ENCODE measurements around the gene TMEM106C.

TMEM106C gene

GRCh38 chr12:47970843-47971242 is 7.4 kb downstream of the TMEM106C start:
- TF ChIP-seq NFIC (IDR thresholded peaks at IDR 0.05), result no peak
- TF ChIP-seq, protein P1, sequence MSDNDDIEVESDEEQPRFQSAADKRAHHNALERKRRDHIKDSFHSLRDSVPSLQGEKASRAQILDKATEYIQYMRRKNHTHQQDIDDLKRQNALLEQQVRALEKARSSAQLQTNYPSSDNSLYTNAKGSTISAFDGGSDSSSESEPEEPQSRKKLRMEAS (IDR thresholded peaks at IDR 0.05), result no peak
- TF ChIP-seq TCF12 (IDR thresholded peaks at IDR 0.05; ENCODE audit: low read depth), result no peak
- TF ChIP-seq EGR1 (IDR thresholded peaks at IDR 0.05), result no peak
- no peak for TF ChIP-seq EP300 (IDR thresholded peaks at IDR 0.05; ENCODE audit: borderline replicate concordance)
- no peak for TF ChIP-seq YY1 (IDR thresholded peaks at IDR 0.05; ENCODE audit: low read depth)

- no peak for TF ChIP-seq TAF1 (IDR thresholded peaks at IDR 0.05; ENCODE audit: low read depth)
- TF ChIP-seq FOXM1 (IDR thresholded peaks at IDR 0.05; ENCODE audit: borderline replicate concordance, low read depth), result no peak
Measured at GRCh38 chr12:47972895-47973294, 9.5 kb downstream of the TMEM106C start.

- TF ChIP-seq TCF12 (IDR thresholded peaks at IDR 0.05; ENCODE audit: low read depth) (no peak), EP300 (IDR thresholded peaks at IDR 0.05; ENCODE audit: borderline replicate concordance) (no peak), ZBTB7A (IDR thresholded peaks at IDR 0.05; ENCODE audit: low read depth) (no peak), RAD21 (IDR thresholded peaks at IDR 0.05; ENCODE audit: low read depth) (no peak), NFIC (IDR thresholded peaks at IDR 0.05) (no peak), CEBPB (IDR thresholded peaks at IDR 0.05) (no peak), TEAD4 (IDR thresholded peaks at IDR 0.05) (no peak), YY1 (IDR thresholded peaks at IDR 0.05; ENCODE audit: low read depth) (no peak), CREB1 (IDR thresholded peaks at IDR 0.05; ENCODE audit: low read depth) (no peak), EGR1 (IDR thresholded peaks at IDR 0.05) (no peak), USF1 (IDR thresholded peaks at IDR 0.05) (no peak), TAF1 (IDR thresholded peaks at IDR 0.05; ENCODE audit: low read depth) (no peak), FOXM1 (IDR thresholded peaks at IDR 0.05; ENCODE audit: borderline replicate concordance, low read depth) (no peak)
- TF ChIP-seq, protein P1 (IDR thresholded peaks at IDR 0.05), result no peak
- TF ChIP-seq, protein P2, sequence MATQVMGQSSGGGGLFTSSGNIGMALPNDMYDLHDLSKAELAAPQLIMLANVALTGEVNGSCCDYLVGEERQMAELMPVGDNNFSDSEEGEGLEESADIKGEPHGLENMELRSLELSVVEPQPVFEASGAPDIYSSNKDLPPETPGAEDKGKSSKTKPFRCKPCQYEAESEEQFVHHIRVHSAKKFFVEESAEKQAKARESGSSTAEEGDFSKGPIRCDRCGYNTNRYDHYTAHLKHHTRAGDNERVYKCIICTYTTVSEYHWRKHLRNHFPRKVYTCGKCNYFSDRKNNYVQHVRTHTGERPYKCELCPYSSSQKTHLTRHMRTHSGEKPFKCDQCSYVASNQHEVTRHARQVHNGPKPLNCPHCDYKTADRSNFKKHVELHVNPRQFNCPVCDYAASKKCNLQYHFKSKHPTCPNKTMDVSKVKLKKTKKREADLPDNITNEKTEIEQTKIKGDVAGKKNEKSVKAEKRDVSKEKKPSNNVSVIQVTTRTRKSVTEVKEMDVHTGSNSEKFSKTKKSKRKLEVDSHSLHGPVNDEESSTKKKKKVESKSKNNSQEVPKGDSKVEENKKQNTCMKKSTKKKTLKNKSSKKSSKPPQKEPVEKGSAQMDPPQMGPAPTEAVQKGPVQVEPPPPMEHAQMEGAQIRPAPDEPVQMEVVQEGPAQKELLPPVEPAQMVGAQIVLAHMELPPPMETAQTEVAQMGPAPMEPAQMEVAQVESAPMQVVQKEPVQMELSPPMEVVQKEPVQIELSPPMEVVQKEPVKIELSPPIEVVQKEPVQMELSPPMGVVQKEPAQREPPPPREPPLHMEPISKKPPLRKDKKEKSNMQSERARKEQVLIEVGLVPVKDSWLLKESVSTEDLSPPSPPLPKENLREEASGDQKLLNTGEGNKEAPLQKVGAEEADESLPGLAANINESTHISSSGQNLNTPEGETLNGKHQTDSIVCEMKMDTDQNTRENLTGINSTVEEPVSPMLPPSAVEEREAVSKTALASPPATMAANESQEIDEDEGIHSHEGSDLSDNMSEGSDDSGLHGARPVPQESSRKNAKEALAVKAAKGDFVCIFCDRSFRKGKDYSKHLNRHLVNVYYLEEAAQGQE (IDR thresholded peaks at IDR 0.05; ENCODE audit: low read depth), result no peak
Measured at GRCh38 chr12:47973870-47974269, 10.5 kb downstream of the TMEM106C start.

- TF ChIP-seq RAD21 (IDR thresholded peaks at IDR 0.05; ENCODE audit: low read depth) (no peak), FOXM1 (IDR thresholded peaks at IDR 0.05; ENCODE audit: borderline replicate concordance, low read depth) (no peak), YY1 (IDR thresholded peaks at IDR 0.05; ENCODE audit: low read depth) (no peak), CREB1 (IDR thresholded peaks at IDR 0.05; ENCODE audit: low read depth) (no peak)
Measured at GRCh38 chr12:47975036-47975620, 11.7 kb downstream of the TMEM106C start.

DNA sequence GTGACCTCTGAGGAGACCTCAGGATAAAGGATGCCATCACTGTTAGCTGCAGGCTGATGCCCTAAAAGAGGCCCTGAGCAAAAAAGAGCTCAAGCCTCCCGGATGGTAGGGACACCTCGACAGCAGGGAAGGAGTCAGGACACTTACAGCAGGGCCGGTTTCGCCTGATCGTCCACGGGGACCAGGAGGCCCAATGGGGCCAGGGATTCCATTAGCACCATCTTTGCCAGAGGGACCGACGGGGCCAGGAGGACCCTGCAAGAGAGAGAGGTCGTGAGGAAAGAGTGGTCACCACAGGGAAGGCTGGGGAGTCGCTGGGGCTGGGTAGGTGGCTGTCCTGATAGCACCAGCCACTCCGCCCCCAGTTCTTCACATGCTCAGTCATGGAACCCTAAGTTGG is 12.4 kb downstream of the TMEM106C start:
- TF ChIP-seq, protein P1 (IDR thresholded peaks at IDR 0.05), result no peak
- TF ChIP-seq ZBTB7A (IDR thresholded peaks at IDR 0.05; ENCODE audit: low read depth), result no peak
- TF ChIP-seq EP300 (IDR thresholded peaks at IDR 0.05; ENCODE audit: borderline replicate concordance), result no peak
- no peak for TF ChIP-seq CEBPB (IDR thresholded peaks at IDR 0.05)
- no peak for TF ChIP-seq TAF1 (IDR thresholded peaks at IDR 0.05; ENCODE audit: low read depth)

DNA sequence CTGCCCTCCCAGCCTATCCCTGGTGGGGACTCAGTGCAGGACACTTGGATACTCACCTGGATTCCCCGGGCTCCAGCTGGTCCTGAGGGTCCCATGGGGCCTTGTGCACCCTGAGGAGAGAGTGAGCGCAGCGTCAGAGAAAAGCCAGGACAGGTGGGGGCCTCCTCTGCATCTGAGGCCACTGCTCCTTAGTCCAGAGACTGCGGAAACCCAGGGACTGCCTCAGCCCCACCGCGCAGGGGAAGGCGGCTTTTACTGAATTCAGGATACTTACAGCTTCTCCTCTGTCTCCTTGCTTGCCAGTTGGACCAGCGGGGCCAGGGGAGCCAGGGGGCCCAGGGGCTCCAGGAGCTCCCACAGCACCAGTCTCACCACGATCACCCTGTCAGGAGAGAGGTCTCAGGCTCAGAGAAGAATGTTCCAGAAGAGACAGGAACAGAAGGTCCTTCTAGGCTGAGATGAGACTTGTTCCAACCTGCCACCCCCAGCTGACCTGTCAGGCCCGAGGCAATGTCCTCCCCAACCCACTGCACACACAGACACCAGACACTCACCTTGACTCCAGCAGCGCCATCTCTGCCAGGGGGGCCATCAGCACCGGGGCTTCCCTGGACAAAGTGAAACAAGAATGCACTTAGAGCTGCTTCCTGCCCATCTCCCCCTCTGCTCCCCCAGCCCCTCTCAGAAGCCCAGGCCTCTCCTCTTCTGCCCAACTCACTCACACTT is 13.8 kb downstream of the TMEM106C start:
- TF ChIP-seq, protein P1 (IDR thresholded peaks at IDR 0.05), result no peak
- no peak for TF ChIP-seq CREB1 (IDR thresholded peaks at IDR 0.05; ENCODE audit: low read depth)
- no peak for TF ChIP-seq EP300 (IDR thresholded peaks at IDR 0.05; ENCODE audit: borderline replicate concordance)
- TF ChIP-seq RAD21 (IDR thresholded peaks at IDR 0.05; ENCODE audit: low read depth), result no peak
- no peak for TF ChIP-seq YY1 (IDR thresholded peaks at IDR 0.05; ENCODE audit: low read depth)

GRCh38 chr12:47977772-47978597 is 14.6 kb downstream of the TMEM106C start:
- TF ChIP-seq, protein P1 (IDR thresholded peaks at IDR 0.05), result no peak

DNA sequence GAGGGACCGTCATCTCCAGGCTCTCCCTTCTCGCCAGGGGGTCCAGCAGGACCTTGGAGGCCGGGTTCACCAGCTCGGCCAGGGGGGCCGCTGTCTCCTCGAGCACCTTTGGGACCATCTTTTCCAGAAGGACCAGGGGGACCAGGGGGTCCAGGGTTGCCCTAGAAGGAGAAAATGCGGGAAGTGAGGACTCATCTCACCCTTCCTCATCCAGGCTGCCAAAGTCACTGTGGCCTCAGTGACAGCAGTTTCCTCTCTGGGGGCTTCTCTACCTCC is 15.1 kb downstream of the TMEM106C start:
- TF ChIP-seq TEAD4 (IDR thresholded peaks at IDR 0.05) (no peak), CREB1 (IDR thresholded peaks at IDR 0.05; ENCODE audit: low read depth) (no peak), NFIC (IDR thresholded peaks at IDR 0.05) (no peak), ZBTB7A (IDR thresholded peaks at IDR 0.05; ENCODE audit: low read depth) (no peak), TCF12 (IDR thresholded peaks at IDR 0.05; ENCODE audit: low read depth) (no peak), RAD21 (IDR thresholded peaks at IDR 0.05; ENCODE audit: low read depth) (no peak)

Measured in Ishikawa (cell line).